NCI-H1105 treated with DMSO at 0.1 percent for 48 hours (cell line): ENCODE results near the gene EFHD2.
"Not testable (repeated sequence)": the region's sequence is repeated elsewhere in the genome, so short reads cannot be mapped to it uniquely, and the experiment has no call there.

Experiments used
- DNase-seq: peaks from one replicate; lab custom pipeline; 2025; lab: John Stamatoyannopoulos, UW

Gene EFHD2

GRCh38 chr1:15412175-15412800 is 2.6 kb downstream of the EFHD2 start:
- no peak for DNase-seq

- DNase-seq: no peak
Measured at GRCh38 chr1:15412843-15413242, 3.2 kb downstream of the EFHD2 start.

GRCh38 chr1:15413563-15414444 is 4.1 kb downstream of the EFHD2 start:
- DNase-seq: no peak

DNA sequence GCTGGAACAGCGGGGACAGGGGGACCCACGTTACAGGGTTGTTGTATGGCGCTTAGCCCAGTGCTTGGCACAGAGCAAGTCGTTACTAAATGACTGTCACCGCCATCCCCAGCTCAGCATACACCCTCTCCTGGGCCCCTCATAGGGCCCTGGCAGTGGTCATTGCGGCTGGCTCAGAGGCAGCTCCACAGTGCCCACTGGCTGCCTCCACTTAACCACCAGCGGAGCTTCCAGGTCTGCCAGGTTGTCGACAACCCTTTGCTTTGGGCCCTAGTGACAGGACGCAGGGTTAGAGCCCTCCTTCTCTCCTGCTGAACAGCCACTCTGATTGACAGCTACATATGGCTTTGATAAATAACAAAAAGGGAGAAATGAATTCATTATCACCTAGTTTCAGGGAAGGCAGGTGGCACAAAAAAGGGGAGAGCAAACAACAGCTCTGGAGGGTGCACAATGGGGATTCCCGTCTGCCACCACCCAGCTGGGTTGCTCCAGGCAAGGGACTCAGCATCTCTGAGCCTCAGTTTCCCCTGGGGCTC is 4.8 kb downstream of the EFHD2 start:
- DNase-seq: no peak

DNA sequence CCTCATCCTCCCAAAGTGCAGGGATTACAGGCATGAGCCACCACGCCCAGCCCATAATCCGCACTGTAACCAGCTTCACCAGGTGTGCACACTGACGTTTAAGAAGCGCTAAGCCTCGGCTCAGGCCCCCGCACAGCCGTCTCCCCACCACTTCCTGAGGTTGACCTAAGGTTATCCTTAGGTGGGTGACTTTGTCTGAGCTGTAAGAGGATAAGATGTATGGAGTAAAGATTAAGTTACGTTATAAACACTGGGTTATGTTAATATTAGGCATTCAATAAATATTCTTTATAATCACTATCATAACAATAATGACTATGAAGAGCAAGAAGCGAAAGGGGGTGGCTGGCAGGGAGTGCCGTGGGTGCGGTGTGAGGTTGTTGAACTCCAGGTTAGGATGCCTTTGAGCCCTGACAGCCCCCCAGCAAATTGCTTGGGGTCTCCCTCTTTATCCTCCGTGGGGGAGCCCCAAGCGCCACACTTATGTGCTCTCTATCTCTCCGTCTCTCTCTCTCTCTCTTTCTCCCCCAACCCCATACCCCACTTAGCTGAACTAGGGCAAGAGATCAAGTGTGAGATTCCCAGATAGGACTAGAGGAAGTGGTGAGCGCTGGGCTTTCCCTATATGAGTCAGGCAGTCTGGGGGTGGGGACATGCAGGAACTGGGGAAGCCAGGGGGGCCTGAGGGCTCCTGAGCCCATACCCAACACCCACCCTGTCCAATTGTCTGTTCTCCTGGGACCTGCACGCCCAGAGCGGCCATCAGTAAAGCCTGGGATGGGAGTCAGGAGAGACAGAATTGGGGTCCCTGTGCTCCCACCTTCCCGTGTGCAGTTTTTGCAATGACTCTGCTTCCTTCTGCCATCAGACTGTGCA is 7.6 kb downstream of the EFHD2 start:
- DNase-seq: no peak

- peak; percentile 22 for DNase-seq
Measured at GRCh38 chr1:15418806-15419515, 9.3 kb downstream of the EFHD2 start.

DNA sequence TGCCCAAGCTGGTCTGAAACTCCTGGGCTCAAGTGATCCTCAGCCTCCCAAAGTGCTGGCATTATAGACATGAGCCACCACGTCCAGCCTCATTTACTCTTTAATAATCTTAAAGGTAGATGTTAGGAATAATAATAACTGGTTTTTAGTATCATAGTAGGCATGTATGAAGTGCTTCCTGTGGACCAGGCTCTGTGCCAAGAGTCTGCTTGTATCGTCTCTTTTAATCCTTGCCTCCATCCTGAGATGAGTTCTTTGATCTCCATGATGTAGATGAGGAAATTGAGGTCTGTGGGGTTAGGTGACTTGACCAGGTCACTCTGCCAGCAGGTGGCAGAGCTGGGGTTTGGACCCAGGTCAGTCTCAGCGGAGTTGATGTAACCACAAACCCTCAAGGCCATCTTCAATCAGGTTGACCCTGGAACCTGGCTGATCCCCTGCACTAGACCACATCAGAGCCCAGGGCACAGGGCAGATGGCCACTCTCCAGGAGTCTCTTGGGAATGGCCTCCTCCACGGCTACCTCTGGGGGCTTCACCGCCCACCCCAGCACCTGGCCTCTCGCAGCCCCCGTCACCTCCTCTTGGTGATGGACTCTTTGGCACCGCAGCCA is 11.3 kb downstream of the EFHD2 start:
- no peak for DNase-seq

- DNase-seq: no peak
Measured at GRCh38 chr1:15422871-15423270, 13.2 kb downstream of the EFHD2 start.

GRCh38 chr1:15423355-15424077 is 13.8 kb downstream of the EFHD2 start:
- no peak for DNase-seq

GRCh38 chr1:15424146-15424667 is 14.5 kb downstream of the EFHD2 start:
- DNase-seq: peak; percentile 96

GRCh38 chr1:15424981-15425380 is 15.3 kb downstream of the EFHD2 start:
- DNase-seq: no peak

DNA sequence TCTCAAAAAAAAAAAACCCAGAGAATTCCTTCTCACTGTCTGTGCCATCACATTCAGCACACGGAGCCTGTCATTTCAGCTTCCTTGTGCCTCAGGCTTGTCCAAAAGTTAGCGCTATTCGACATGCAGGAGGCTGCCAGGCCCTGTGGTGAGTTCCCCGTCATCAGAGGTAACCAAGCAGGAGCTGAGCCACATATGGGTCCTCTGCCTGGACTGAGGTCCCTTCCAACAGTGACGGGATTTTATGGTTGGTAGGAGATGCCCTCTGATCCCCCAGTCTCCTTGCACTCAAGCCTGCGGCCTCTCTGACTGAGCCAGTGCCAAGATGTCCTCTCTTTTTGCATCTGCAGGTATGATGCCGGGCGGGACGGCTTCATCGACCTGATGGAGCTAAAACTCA is 15.8 kb downstream of the EFHD2 start:
- DNase-seq: no peak

GRCh38 chr1:15425958-15426357 is 16.3 kb downstream of the EFHD2 start:
- DNase-seq: no peak

GRCh38 chr1:15426492-15427279 is 17.0 kb downstream of the EFHD2 start:
- no peak for DNase-seq

DNA sequence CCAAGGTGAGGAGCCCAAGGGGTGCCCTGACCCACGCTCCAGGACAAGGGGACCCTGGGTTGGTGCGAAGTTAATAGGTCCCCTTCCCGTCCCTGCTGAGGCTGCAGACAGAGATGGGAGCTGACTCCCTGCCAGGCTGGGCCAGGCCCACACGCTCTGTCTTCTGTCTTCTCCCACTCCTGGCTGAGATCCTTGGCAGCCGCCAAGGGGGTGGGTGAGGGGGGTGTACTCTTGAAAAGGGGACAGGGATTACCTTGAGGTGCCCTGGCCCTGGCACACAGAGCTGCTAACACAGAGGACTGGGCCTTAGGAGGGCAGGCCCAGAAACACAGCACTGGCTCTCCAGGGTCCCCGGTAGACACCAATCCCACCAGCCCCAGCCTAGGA is 17.6 kb downstream of the EFHD2 start:
- DNase-seq: no peak

- DNase-seq: not testable (repeated sequence)
Measured at GRCh38 chr1:15428252-15428651, 18.6 kb downstream of the EFHD2 start.

GRCh38 chr1:15428815-15429435 is 19.2 kb downstream of the EFHD2 start:
- DNase-seq: no peak

DNA sequence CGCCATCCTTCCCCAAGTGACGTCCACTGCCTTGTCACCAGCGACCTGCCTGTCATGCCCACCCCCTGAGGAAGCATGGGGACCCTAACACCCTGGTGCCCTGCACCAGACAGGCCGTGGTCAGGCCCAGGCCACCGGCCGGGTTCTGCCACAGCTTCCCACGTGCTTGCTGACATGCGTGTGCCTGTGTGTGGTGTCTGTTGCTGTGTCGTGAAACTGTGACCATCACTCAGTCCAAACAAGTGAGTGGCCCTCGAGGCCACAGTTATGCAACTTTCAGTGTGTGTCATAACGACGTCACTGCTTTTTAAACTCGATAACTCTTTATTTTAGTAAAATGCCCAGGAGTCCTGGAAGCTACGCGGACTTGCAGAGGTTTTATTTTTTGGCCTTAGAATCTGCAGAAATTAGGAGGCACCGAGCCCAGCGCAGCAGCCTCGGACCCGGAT is 20.0 kb downstream of the EFHD2 start:
- DNase-seq: no peak
